CD14-positive monocyte (primary cell): ENCODE results near the gene AMMECR1L. TPM values are rescaled to one million over a fixed set of nuclear protein-coding genes. Genes with fewer than 3 reads are reported as not detected.

Experiments used
- DNase-seq, 3 donors: peaks; one replicate each; pipeline ENCODE4 v3.0.0-alpha.2; 2011 to 2022
- H2AFZ ChIP-seq: 2 replicates; pipeline ENCODE4 v1.6.0; 2012; ENCODE audit warnings: mild to moderate bottlenecking, low read depth, low read length, inconsistent platforms; ENCODE audit not compliant: insufficient read depth, poor library complexity, severe bottlenecking
- H3K27ac ChIP-seq, 2 donors: 1 replicate in 1 of 2; 2 replicates in 1 of 2; pipeline ENCODE4 v1.5.1; 2012 to 2013; ENCODE audit warnings: low read length in 2 of 2, control low read depth in 1 of 2, inconsistent platforms in 1 of 2, low read depth in 1 of 2, mild to moderate bottlenecking in 1 of 2
- H3K27me3 ChIP-seq, 2 donors: one replicate each; pipeline versions ENCODE4 v1.6.0 to v1.6.1; 2011 to 2013; ENCODE audit warnings: low read length in 2 of 2; ENCODE audit not compliant: control insufficient read depth in 2 of 2, insufficient read depth in 2 of 2
- H3K36me3 ChIP-seq, 2 donors: replicated peaks in 1 of 2; 1 replicate in 1 of 2; 2 replicates in 1 of 2; pipeline versions ENCODE4 v1.5.1 to v1.6.1; 2012 to 2013; ENCODE audit warnings: low read length in 2 of 2, control low read depth in 1 of 2, inconsistent platforms in 1 of 2, mild to moderate bottlenecking in 1 of 2; ENCODE audit not compliant: insufficient read depth in 2 of 2, control insufficient read depth in 1 of 2
- H3K4me1 ChIP-seq, 2 donors: 1 replicate in 1 of 2; 2 replicates in 1 of 2; pipeline versions ENCODE4 v1.5.1 to v1.6.1; 2012 to 2013; ENCODE audit warnings: low read length in 2 of 2, control low read depth in 1 of 2, inconsistent platforms in 1 of 2, mild to moderate bottlenecking in 1 of 2, moderate library complexity in 1 of 2; ENCODE audit not compliant: insufficient read depth in 2 of 2, control insufficient read depth in 1 of 2
- H3K4me2 ChIP-seq: replicated peaks from 2 replicates; pipeline ENCODE3; 2012; ENCODE audit warnings: low read length, moderate library complexity, mild to moderate bottlenecking; ENCODE audit not compliant: poor library complexity, severe bottlenecking; ENCODE audit errors: extremely low read depth
- H3K4me3 ChIP-seq, 3 experiments: fragments of 200-600 bp in 1 of 3; sonication (generic) in 1 of 3; replicated peaks in 1 of 3; 1 replicate in 2 of 3; 2 replicates in 1 of 3; pipeline ENCODE4 v1.5.1; 2011 to 2013; ENCODE audit warnings: low read length in 3 of 3, mild to moderate bottlenecking in 3 of 3, control low read depth in 2 of 3, low read depth in 2 of 3, inconsistent platforms in 1 of 3, moderate library complexity in 1 of 3
- H3K79me2 ChIP-seq: 2 replicates; pipeline ENCODE4 v1.6.0; 2012; ENCODE audit warnings: mild to moderate bottlenecking, control low read depth, inconsistent platforms, low read length, moderate library complexity; ENCODE audit not compliant: insufficient read depth
- H3K9ac ChIP-seq: 2 replicates; pipeline ENCODE4 v1.6.0; 2017; ENCODE audit warnings: low read length, mild to moderate bottlenecking; ENCODE audit not compliant: insufficient read depth, poor library complexity, severe bottlenecking
- H3K9me3 ChIP-seq, 2 donors: replicated peaks in 1 of 2; 1 replicate in 1 of 2; 2 replicates in 1 of 2; pipeline versions ENCODE4 v1.5.1 to v1.6.1; 2012 to 2013; ENCODE audit warnings: low read length in 2 of 2, control low read depth in 1 of 2; ENCODE audit not compliant: control insufficient read depth in 1 of 2, insufficient read depth in 1 of 2
- H4K20me1 ChIP-seq: 2 replicates; pipeline ENCODE4 v1.6.0; 2012; ENCODE audit warnings: mild to moderate bottlenecking, low read length, control low read depth, moderate library complexity; ENCODE audit not compliant: insufficient read depth
- H3K27ac Mint-ChIP-seq, 7 donors: one replicate each; pipeline ENCODE4 v1.8.0; 2020; ENCODE audit warnings: mild to moderate bottlenecking in 7 of 7, mixed read lengths in 7 of 7, moderate library complexity in 6 of 7, inconsistent platforms in 2 of 7
- H3K27me3 Mint-ChIP-seq, 3 donors: one replicate each; pipeline ENCODE4 v1.8.0; 2021 to 2022; ENCODE audit warnings: low read depth in 3 of 3, mild to moderate bottlenecking in 3 of 3, mixed read lengths in 3 of 3, moderate library complexity in 3 of 3, inconsistent platforms in 1 of 3
- H3K36me3 Mint-ChIP-seq, 2 donors: one replicate each; pipeline ENCODE4 v1.8.0; 2020; ENCODE audit warnings: mixed read lengths in 2 of 2, inconsistent platforms in 1 of 2, mild to moderate bottlenecking in 1 of 2
- H3K4me1 Mint-ChIP-seq: one replicate; pipeline ENCODE4 v1.8.0; 2020; ENCODE audit warnings: mild to moderate bottlenecking, mixed read lengths
- H3K4me3 Mint-ChIP-seq, 2 donors: one replicate each; pipeline ENCODE4 v1.8.0; 2020; ENCODE audit warnings: mild to moderate bottlenecking in 2 of 2, mixed read lengths in 2 of 2, moderate library complexity in 1 of 2
- H3K9me3 Mint-ChIP-seq, 7 donors: one replicate each; pipeline ENCODE4 v1.8.0; 2020 to 2022; ENCODE audit warnings: mixed read lengths in 7 of 7, mild to moderate bottlenecking in 6 of 7, moderate library complexity in 6 of 7, inconsistent platforms in 2 of 7
- intact Hi-C, 2 donors: fragments of 100-400 bp; cut with micrococcal nuclease; formaldehyde crosslinking; loops; one replicate each; pipeline versions ENCODE4 v1.15.0 to v1.15.1; 2023
- polyA plus RNA-seq, 3 donors: library from polyadenylated mRNA; depleted of rRNA in 1 of 3; unstranded in 2 of 3; stranded (reverse) in 1 of 3; fragments of 300-500 nt in 2 of 3; fragments of >200 nt in 1 of 3; fragmentation: Illumina TruSeq in 2 of 3; gene quantifications; 1 replicate in 2 of 3; 2 replicates in 1 of 3; pipeline ENCODE4 v1.2.3, GENCODE V29; 2012 to 2021
- TF ChIP-seq, protein P1 (sequence below): fragments of 200-600 bp; IDR thresholded peaks from one replicate; pipeline ENCODE4 v1.8.0; 2022; ENCODE audit warnings: antibody characterized with exemption, mild to moderate bottlenecking

Gene AMMECR1L
- polyA plus RNA-seq, 3 donors: 2.5 to 9.8 (median 3.1) TPM

DNA sequence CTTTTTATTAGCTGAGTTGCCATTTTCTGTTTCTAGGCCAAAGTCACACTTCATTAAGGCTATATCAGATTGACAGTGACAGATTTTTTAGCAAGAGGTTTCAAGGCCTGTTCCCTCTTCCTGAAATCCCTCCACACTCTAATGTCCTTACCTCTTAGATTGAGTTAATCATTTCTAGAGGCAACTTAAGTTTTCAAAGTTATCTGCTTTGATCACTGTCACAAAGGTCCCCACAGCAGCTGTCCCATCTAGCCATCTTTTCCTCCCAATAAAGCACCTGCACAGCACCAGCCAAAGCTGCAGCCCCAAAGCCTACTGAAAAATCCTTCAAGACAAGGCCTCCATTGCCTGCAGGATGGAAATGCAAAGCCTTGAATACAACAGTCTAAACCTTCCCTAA, 13.4 kb downstream of the AMMECR1L start:
- TF ChIP-seq, protein P1, sequence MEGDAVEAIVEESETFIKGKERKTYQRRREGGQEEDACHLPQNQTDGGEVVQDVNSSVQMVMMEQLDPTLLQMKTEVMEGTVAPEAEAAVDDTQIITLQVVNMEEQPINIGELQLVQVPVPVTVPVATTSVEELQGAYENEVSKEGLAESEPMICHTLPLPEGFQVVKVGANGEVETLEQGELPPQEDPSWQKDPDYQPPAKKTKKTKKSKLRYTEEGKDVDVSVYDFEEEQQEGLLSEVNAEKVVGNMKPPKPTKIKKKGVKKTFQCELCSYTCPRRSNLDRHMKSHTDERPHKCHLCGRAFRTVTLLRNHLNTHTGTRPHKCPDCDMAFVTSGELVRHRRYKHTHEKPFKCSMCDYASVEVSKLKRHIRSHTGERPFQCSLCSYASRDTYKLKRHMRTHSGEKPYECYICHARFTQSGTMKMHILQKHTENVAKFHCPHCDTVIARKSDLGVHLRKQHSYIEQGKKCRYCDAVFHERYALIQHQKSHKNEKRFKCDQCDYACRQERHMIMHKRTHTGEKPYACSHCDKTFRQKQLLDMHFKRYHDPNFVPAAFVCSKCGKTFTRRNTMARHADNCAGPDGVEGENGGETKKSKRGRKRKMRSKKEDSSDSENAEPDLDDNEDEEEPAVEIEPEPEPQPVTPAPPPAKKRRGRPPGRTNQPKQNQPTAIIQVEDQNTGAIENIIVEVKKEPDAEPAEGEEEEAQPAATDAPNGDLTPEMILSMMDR: no peak
- Histone ChIP-seq H3K9me3 (no peaks in the 10 kb centered on the region), H3K27ac (peak overlapping the region in 1 of 2 donors; percentile 15), H2AFZ (no peak overlapping the region), H3K27me3 (no peaks in the 10 kb centered on the region), H4K20me1 (peaks cover 66% of the 10 kb centered on the region), H3K9ac (no peak overlapping the region), H3K4me3 (no peak overlapping the region), H3K36me3 (peaks cover 62 to 72% of the 10 kb centered on the region in 2 donors), H3K79me2 (peaks cover 46% of the 10 kb centered on the region), H3K4me1 (no peaks in the 10 kb centered on the region), H3K4me2 (no peak overlapping the region)
- H3K36me3 Mint-ChIP-seq: peaks cover 67 to 74% of the 10 kb centered on the region in 2 donors
- no peaks in the 10 kb centered on the region for H3K9me3 Mint-ChIP-seq
- H3K27ac Mint-ChIP-seq: peak overlapping the region in 3 of 7 donors; percentile 31 to 84 (median 59)
- no peak overlapping the region for H3K4me3 Mint-ChIP-seq
- H3K27me3 Mint-ChIP-seq: no peaks in the 10 kb centered on the region
- peaks cover 19% of the 10 kb centered on the region for H3K4me1 Mint-ChIP-seq
- intact Hi-C loops: no loop called here
- DNase-seq: no peak

DNA sequence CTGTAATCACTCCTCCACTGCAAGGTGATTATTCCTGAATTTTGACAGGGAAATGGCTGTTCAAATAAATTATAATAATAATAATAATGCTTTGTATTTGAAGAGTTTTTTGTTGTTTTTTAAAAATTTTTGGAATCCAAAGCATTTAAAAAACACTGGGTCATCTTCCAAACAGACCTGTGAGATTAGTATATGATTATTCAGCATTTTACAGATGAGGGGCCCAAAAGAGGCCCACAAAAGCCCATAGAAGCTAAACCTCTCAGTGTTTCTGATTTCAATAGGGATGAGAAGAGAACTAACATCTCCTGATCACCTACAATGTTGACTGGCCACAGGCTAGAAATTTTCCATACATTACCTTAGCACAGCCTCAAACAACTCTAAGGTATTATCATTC, 19.8 kb downstream of the AMMECR1L start:
- Mint-ChIP-seq H3K36me3 (peaks cover 75 to 77% of the 10 kb centered on the region in 2 donors), H3K4me1 (no peaks in the 10 kb centered on the region), H3K27me3 (peaks cover 0 to 3% (median 0%) of the 10 kb centered on the region in 3 donors), H3K9me3 (no peaks in the 10 kb centered on the region), H3K4me3 (no peak overlapping the region), H3K27ac (no peak overlapping the region)
- no peaks in the 10 kb centered on the region for H3K79me2 ChIP-seq
- no peaks in the 10 kb centered on the region for H3K27me3 ChIP-seq
- peaks cover 18% of the 10 kb centered on the region for H4K20me1 ChIP-seq
- intact Hi-C loops: loop anchor here in 1 of 2 donors (10.0 kb wide), 1 partner anchor 89 kb away; no protein-coding TSS in a partner anchor
- H2AFZ ChIP-seq: no peak overlapping the region
- H3K27ac ChIP-seq: no peak overlapping the region
- peaks cover 72 to 85% of the 10 kb centered on the region in 2 donors for H3K36me3 ChIP-seq
- TF ChIP-seq, protein P1: no peak
- no peak overlapping the region for H3K4me2 ChIP-seq
- H3K4me3 ChIP-seq: no peak overlapping the region
- H3K4me1 ChIP-seq: no peaks in the 10 kb centered on the region
- no peak overlapping the region for H3K9ac ChIP-seq
- H3K9me3 ChIP-seq: no peaks in the 10 kb centered on the region
- no peak for DNase-seq
